Erythroblast (primary cell): ENCODE results near the gene EIF4A3.
"Not testable (repeated sequence)": the region's sequence is repeated elsewhere in the genome, so short reads cannot be mapped to it uniquely, and the experiment has no call there.

Experiments used
- DNase-seq, 2 experiments: peaks; one replicate each; lab custom pipeline; 2025; lab: John Stamatoyannopoulos, UW
- GATA1 ChIP-seq: IDR thresholded peaks from 2 replicates; pipeline ENCODE4 v1.6.1; 2011; ENCODE audit warnings: low read depth, mild to moderate bottlenecking, control low read depth, low read length, moderate library complexity
- POLR2A ChIP-seq: IDR thresholded peaks from 2 replicates; pipeline ENCODE4 v1.6.1; 2011; ENCODE audit warnings: mild to moderate bottlenecking, low read length

The EIF4A3 gene

DNA sequence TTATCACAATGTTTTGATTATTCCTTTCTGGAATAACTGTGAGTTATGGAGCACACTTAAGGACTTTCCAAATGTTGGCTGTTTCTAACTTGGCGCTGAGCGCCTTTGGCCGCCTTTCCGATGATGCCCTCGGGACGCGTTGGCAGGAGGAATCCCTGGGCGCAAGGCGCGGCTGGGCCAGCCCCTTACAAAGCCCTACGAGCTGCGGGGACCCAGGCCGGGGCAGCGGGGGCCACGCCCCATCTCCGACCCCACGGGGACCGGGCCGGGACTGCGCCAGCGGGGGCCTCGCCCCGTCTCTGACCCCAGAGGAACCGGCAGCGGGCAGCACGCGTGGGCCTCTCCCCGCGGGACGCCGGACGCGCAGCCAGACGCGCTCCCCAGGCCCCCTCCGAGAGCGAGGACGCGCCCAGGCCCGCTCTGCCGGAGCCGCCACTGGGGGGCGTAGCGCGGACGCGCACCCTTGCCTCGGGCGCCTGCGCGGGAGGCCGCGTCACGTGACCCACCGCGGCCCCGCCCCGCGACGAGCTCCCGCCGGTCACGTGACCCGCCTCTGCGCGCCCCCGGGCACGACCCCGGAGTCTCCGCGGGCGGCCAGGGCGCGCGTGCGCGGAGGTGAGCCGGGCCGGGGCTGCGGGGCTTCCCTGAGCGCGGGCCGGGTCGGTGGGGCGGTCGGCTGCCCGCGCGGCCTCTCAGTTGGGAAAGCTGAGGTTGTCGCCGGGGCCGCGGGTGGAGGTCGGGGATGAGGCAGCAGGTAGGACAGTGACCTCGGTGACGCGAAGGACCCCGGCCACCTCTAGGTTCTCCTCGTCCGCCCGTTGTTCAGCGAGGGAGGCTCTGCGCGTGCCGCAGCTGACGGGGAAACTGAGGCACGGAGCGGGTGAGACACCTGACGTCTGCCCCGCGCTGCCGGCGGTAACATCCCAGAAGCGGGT, 45.6 kb downstream of the EIF4A3 start, which contains the start of gene GAA:
Gene GAA, plus strand, starts transcription at position 571 of the 935 bp plus-strand sequence. CDS start 3,006 bp downstream, outside the sequence.
- no peak for TF ChIP-seq GATA1
- TF ChIP-seq POLR2A, result peak; percentile 50
- peak; percentile 89 to 94 for DNase-seq

- no peak for DNase-seq
- TF ChIP-seq POLR2A (no peak), GATA1 (no peak)
Observed at GRCh38 chr17:80100035-80100323, 46.9 kb downstream of the EIF4A3 start.

DNA sequence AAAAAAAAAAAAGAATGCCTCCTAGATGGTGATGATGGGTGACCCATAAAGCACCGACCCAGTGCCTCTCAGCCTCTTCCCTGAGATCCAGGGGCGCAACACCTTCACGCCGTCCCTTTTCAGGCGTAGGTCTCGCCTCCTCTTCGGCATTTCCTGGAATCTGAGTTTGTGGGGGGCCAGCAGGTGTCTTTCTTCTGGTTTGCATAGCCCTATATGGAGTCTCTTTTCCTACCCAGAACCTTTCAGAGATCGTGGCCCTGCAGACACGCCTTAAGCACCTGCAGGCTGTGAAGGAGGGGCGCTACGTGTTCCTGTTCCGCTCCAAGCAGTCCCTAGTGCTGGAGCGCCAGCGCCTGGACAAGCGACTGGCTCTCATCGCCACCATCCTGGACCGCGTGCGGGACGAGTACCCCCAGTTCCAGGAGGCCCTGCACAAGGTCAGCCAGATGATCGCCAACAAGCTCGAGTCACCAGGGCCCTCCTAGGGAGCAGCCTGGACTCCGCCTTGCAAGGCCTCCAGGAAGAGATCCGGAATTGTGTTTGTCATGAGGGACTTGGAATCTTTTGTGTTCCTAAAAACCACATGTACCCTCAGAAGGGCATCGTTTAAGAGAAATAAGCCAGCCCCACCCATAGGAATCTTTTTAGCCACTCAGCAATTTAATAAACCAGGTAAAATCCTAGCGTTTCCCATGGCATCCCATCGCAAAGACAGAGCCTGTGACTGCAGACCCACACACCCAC, 47.5 kb downstream of the EIF4A3 start:
- TF ChIP-seq GATA1 (no peak), POLR2A (no peak)
- no peak for DNase-seq

DNA sequence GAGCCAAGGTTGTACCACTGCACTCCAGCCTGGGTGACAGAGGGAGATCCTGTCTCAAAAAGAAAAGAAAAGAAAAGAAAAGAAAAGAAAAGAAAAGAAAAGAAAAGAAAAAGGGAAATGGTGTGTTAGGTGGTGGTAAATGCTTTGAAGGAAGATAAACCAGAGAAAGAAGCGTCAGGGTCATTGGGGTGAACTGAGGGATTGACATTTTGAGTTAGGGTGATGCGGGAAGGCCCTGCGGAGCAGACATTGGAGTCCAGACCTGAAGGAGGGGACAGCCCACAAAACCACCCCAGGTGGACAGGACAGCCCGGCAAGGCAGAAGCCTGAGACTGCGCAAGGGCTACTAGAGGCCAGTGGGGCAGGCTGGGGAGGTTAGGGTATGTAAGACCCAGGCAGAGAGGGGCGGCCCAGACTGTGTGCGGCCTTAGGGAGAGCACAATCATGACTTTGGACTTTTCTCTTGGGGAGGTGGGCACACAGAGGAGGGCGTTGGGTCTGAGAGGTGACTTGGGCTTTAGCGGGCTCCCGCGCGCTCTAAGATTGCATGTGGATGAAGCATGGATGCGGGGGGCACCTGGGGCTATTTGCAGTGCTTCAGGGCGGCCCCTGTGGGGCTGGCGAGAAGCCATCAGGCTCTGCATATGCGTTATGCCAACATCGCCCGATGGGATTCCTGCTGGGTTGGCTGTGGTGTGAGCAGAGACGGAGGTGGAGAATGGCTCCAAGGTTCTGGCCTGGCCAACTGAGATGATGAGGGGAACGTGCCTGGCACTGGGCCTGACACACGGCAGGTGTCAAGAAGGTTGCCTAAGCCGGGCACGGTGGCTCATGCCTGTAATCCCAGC, 48.9 kb downstream of the EIF4A3 start:
- no peak for DNase-seq
- TF ChIP-seq GATA1 (no peak), POLR2A (no peak)

GRCh38 chr17:80097127-80097621, 49.8 kb downstream of the EIF4A3 start:
- TF ChIP-seq POLR2A (no peak), GATA1 (no peak)
- DNase-seq, result no peak

DNA sequence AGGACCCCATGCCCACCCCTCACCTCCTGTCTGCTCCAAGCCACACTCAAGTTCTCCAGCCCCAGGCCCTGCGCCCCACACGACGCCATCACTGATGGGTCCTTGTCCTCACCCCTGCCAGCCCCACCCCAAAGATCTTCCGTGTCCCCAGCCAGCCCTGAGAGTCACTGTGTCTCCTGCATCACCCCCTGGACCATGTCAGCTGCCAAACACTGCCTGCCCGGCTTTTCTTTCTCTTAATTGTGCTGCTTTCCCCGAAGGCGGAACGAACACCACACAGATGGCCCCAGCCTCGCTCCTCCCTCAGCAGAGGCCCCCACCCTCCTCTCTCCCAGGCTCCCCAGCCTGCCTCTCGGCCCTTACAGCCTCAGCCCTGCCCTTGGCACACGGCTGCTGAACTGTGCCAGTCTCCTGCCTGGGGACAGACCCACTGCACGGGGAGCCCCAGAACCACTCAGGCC, 50.3 kb downstream of the EIF4A3 start:
- no peak for DNase-seq
- TF ChIP-seq GATA1 (no peak), POLR2A (no peak)

DNA sequence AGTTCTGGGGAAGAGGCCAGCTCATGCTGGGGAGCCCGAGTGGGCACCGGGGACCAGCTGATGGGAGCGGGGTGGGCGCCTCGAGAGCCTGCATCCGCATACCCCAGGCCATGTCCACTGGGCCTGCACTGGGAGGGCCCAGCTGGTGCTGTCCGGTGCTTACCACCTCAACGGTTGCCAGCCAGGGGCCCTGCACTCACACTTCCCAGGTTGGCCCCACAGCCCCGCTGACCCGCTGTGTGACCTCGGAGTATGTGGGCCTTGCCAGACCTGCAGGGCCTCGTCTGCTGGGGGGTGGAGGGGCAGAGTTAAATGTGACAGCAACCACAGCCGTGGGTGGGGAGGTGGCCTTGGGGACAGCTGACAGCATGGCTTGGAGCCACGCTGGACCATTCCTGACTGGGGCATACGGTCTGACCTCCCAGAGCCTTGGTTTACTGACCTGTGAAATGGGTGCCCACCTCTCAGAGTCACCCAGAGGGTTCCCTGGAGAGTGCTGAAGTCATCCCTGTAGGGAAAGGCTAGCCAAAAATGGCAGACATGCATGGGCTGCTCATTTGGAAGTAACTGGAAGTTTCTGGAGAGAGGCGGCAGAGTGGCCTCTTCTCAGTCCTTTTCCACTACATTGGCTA, 51.0 kb downstream of the EIF4A3 start:
- TF ChIP-seq POLR2A (no peak), GATA1 (no peak)
- DNase-seq, result no peak

DNA sequence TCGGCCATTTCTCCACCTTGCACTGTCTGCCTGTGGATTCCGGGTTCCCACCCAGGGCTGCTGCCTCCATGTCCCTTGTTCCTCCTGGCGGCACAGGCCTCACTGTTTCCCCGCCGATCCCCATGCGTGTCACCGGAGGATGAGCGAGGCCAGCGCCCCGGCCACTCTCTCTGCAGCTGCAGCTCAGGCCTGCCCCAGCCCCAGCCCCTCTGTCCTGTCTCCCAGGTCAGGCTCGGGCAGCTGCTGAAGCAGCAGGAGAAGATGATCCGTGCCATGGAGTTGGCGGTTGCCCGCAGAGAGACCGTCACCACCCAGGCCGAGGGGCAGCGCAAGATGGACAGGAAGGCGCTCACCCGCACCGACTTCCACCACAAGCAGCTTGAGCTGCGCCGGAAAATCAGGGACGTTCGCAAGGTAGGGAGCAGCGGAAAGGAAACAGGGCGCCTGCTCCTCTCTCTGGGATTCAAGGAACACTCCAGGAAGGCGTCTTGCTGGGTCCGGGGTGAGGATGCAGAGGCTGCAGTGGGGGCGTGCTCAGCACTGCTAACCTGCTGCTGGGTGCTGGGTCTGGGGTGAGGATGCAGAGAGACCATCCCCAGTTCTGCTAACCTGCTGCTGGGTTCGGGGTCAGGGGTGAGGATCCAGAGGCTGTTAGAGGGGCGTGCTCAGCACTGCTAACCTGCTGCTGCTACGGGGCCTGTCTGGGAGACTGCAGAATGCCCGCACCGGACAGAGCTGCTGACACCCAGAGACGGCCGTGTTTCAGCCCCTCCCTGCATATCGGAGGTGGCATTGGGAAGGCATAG, 51.7 kb downstream of the EIF4A3 start:
- DNase-seq, result no peak
- no peak for TF ChIP-seq POLR2A
- TF ChIP-seq GATA1, result no peak

- no peak for DNase-seq
- TF ChIP-seq GATA1 (no peak), POLR2A (no peak)
Observed at GRCh38 chr17:80092959-80093358, 54.0 kb downstream of the EIF4A3 start.

DNA sequence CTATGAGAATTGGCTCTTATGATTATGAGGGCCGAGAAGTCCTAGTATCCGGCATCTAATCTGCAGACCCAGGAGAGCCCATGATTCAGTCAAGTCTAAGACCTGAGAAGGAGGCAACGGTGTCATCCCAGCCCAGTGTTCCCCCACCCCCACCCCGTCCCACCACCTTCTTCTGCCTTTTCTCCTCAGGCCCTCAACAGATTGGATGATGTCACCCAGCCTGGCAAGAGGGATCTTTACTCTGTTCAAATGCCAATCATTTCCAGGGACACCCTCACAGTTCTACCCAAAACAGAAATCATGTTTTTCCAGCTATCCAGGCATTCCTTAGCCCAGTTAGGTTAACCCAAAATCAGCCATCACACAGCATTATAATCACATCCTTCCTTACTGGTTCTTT, 55.6 kb downstream of the EIF4A3 start:
- TF ChIP-seq POLR2A (no peak), GATA1 (no peak)
- DNase-seq, result no peak

GRCh38 chr17:80090164-80090563, 56.8 kb downstream of the EIF4A3 start:
- DNase-seq, result not testable (repeated sequence)

- no peak for DNase-seq
- TF ChIP-seq POLR2A, result no peak
- TF ChIP-seq GATA1, result no peak
Observed at GRCh38 chr17:80089762-80090161, 57.2 kb downstream of the EIF4A3 start.
